Upper lobe of left lung (tissue), 6 donors: Measurements from ENCODE around the gene SEMA5A. TPM values are rescaled to one million over a fixed set of nuclear protein-coding genes. Genes with fewer than 3 reads are reported as not detected.
A peak's percentile ranks its signal among the peaks of the same experiment; 100 is the strongest.
"Not testable (repeated sequence)": the region's sequence is repeated elsewhere in the genome, so short reads cannot be mapped to it uniquely, and the experiment has no call there.

ENCODE experiments used
- ATAC-seq, 2 donors: fragments of 200-7000 bp; cut with Tn5 transposase; one replicate each; pipeline ENCODE4 v1.9.1; 2022; ENCODE audit warnings: mild to moderate bottlenecking in 2 of 2, moderate library complexity in 2 of 2; ENCODE audit not compliant: low FRiP score in 2 of 2
- DNase-seq, 2 donors: peaks; one replicate each; pipeline ENCODE4 v3.0.0-alpha.2; 2019 to 2020
- H3K27ac ChIP-seq, 4 donors: fragments of 200-600 bp; sonication (generic); one replicate each; pipeline ENCODE4 v1.5.1; 2016 to 2019
- H3K27me3 ChIP-seq, 4 donors: fragments of 200-600 bp; sonication (generic); one replicate each; pipeline ENCODE4 v1.5.1; 2017 to 2019
- H3K36me3 ChIP-seq, 4 donors: fragments of 200-600 bp; sonication (generic); one replicate each; pipeline ENCODE4 v1.5.1; 2016 to 2019
- H3K4me1 ChIP-seq, 4 donors: fragments of 200-600 bp; sonication (generic); one replicate each; pipeline ENCODE4 v1.5.1; 2018 to 2019
- H3K4me3 ChIP-seq, 4 donors: fragments of 200-600 bp; sonication (generic); one replicate each; pipeline ENCODE4 v1.5.1; 2017 to 2019; ENCODE audit warnings: mild to moderate bottlenecking in 2 of 4, moderate library complexity in 1 of 4
- H3K9me3 ChIP-seq, 4 donors: fragments of 200-600 bp; sonication (generic); one replicate each; pipeline ENCODE4 v1.5.1; 2018 to 2019
- EP300 ChIP-seq, 4 donors: sonication (generic); formaldehyde crosslinking; IDR thresholded peaks; one replicate each; pipeline ENCODE4 v1.5.1; 2017; ENCODE audit warnings: antibody characterized with exemption in 4 of 4, control low read depth in 2 of 4
- POLR2A ChIP-seq, 4 donors: fragments of 450-650 bp; IDR thresholded peaks; one replicate each; pipeline ENCODE4 v1.5.1; 2016 to 2017; ENCODE audit warnings: antibody characterized with exemption in 4 of 4, mild to moderate bottlenecking in 2 of 4
- POLR2AphosphoS5 ChIP-seq, 2 donors: sonication (generic); formaldehyde crosslinking; IDR thresholded peaks; one replicate each; pipeline ENCODE4 v1.5.1; 2017; ENCODE audit warnings: antibody characterized with exemption in 2 of 2
- WGBS, 2 donors: methylation state at CpG; one replicate each; pipeline ENCODE4 v1.1.5; 2017 to 2018; 5-methylcytosine and 5-hydroxymethylcytosine counted together
- total RNA-seq, 6 donors: library from RNA; depleted of rRNA in 4 of 6; stranded (reverse); fragments of >200 nt in 4 of 6; gene quantifications; one replicate each; pipeline versions ENCODE4 v1.1.0 to v1.2.1, GENCODE V29; 2016 to 2021
- TF ChIP-seq, protein P1 (sequence below), 6 experiments: fragments of 450-650 bp in 4 of 6; fragments of 200-600 bp in 2 of 6; sonication (generic) in 2 of 6; IDR thresholded peaks; one replicate each; pipeline ENCODE4 v1.5.1; 2016 to 2019; ENCODE audit warnings: antibody characterized with exemption in 6 of 6
- donor health status: DM: no; HTN: no; CAD: no; lungs with moderate emphysema.
- donor health status: DM: no; HTN: yes; CAD: no; lungs with severe emphysema.

The SEMA5A gene
- total RNA-seq, 6 donors from 2014 or later = 5.2 to 40.5 (median 27.5) TPM

DNA sequence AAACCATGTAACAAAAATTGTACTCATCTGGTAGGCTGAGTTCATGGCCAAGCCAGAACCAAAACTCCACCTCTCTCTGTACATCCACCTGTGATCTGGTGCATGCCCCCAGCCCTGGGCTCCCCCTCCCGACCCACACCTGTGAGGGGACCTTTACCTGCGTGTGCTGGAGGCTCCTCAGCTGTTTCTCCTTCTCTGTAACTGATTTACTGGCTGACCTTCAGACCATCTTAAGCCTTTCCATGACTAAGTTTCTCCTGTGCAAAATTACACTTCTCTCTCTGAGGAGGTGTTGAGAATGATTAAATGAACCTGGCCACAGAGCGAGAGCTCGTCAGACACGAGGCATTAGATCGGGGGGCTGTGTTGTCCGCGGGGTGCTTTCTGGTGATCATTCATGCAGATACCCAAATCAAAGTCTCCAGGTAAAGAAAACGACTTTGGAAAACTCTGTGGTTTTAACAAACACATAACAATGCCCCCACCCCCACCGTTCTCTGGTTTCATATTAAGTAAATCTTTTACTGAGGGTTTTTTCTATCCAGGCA, 136.4 kb downstream of the SEMA5A start:
- Histone ChIP-seq H3K9me3 (no peaks in the 10 kb centered on the region), H3K27ac (no peak overlapping the region), H3K36me3 (no peaks in the 10 kb centered on the region), H3K4me1 (no peaks in the 10 kb centered on the region), H3K27me3 (no peaks in the 10 kb centered on the region), H3K4me3 (no peak overlapping the region)
- no peak for ATAC-seq
- no peak for TF ChIP-seq EP300 (IDR thresholded peaks at IDR 0.05)
- TF ChIP-seq POLR2A (IDR thresholded peaks at IDR 0.05) = no peak
- TF ChIP-seq POLR2AphosphoS5 (IDR thresholded peaks at IDR 0.05) = no peak
- TF ChIP-seq, protein P1, sequence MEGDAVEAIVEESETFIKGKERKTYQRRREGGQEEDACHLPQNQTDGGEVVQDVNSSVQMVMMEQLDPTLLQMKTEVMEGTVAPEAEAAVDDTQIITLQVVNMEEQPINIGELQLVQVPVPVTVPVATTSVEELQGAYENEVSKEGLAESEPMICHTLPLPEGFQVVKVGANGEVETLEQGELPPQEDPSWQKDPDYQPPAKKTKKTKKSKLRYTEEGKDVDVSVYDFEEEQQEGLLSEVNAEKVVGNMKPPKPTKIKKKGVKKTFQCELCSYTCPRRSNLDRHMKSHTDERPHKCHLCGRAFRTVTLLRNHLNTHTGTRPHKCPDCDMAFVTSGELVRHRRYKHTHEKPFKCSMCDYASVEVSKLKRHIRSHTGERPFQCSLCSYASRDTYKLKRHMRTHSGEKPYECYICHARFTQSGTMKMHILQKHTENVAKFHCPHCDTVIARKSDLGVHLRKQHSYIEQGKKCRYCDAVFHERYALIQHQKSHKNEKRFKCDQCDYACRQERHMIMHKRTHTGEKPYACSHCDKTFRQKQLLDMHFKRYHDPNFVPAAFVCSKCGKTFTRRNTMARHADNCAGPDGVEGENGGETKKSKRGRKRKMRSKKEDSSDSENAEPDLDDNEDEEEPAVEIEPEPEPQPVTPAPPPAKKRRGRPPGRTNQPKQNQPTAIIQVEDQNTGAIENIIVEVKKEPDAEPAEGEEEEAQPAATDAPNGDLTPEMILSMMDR (IDR thresholded peaks at IDR 0.05) = no peak
- DNase-seq = no peak
- WGBS, 2 donors = 65 to 67% methylated on average over 10 of the region's 10 CpGs

DNA sequence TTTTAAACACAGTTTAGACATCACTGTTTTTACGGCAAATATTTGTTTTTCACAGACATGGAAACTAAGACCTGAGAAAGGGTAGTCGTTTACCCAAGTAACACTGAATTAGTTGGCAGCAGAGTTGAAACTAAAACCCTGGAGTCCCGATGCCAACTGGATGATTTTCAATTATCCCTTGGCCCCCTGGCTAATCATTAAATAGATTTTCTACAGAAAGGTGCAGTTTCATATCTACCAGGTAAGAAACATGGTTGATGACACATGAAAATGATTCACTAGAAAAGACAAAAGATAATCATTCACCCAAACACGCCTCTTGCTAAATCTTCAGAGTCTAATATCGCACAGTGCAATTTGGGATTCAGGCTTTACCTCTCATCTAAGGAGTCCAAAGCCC, 136.9 kb downstream of the SEMA5A start:
- H3K9me3 ChIP-seq = no peaks in the 10 kb centered on the region
- WGBS, 2 donors = 79 to 80% methylated on average over 5 of the region's 5 CpGs
- ATAC-seq (no peak), DNase-seq (no peak)
- no peaks in the 10 kb centered on the region for H3K27me3 ChIP-seq
- no peak for TF ChIP-seq POLR2A (IDR thresholded peaks at IDR 0.05)
- TF ChIP-seq POLR2AphosphoS5 (IDR thresholded peaks at IDR 0.05) = no peak
- H3K27ac ChIP-seq = no peak overlapping the region
- H3K36me3 ChIP-seq = no peaks in the 10 kb centered on the region
- no peak overlapping the region for H3K4me3 ChIP-seq
- no peaks in the 10 kb centered on the region for H3K4me1 ChIP-seq

DNA sequence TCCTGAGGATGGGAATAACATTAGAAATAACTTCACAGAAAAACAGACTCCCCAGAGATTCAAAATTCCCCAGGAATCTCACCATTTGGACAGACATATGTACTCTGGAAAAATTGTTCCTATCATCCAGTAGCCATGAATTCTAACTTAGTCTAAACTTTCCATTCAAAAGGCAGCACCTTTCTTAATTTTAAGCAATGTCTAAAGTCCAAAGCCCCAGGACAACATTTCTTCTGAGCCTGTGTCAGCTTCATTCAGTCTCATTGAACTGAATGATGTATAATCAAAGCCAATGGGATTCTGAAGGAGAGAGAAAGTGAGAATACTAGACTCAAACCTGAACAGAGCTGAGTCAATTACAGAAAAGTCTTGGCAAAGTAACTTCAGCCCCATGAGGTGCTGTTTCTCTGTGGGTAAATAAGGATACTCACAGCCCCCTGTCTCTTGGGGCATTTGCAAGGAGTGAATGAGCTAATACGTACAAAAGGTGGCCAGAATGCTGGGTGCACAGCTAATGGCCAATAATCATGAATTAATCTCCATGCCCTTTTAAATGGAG, 140.6 kb downstream of the SEMA5A start:
- Histone ChIP-seq H3K27me3 (no peaks in the 10 kb centered on the region), H3K36me3 (no peaks in the 10 kb centered on the region), H3K4me1 (no peaks in the 10 kb centered on the region), H3K27ac (no peak overlapping the region), H3K9me3 (no peaks in the 10 kb centered on the region), H3K4me3 (no peak overlapping the region)
- ATAC-seq = no peak
- 80 to 82% methylated on average over 1 of the region's 1 CpG for WGBS, 2 donors
- no peak for TF ChIP-seq POLR2A (IDR thresholded peaks at IDR 0.05)
- DNase-seq = no peak

DNA sequence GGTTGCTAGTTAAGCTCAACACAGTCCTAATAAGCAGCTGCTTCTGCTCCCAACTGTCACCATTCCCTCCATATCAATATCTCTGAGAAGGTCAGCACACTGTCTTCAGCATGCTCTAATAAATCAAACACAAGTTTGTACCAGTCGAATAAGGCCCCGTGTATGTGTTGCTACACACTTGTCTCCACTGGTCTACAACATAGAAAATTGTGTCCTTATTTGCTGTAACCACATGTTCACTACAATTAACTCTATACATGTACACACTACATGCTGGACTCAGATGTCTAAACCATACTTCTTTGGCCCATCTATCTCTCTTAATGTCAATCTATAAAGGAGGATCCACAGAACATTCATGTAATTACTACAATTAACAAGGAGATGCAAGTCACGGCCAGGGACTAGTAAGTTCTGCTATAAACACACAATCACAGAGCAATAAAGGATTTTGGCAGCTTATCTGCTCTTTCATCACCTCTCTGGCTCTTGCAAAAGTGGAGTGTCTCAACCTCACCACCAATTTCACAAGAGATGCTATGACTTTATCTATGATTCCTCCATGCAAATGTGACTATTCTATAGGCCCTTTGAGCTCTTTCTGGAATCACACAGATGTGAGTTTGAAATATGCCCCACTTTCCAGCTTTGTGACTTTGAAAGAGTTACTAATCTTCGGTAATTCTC, 143.9 kb downstream of the SEMA5A start:
- Histone ChIP-seq H3K27me3 (no peaks in the 10 kb centered on the region), H3K27ac (no peak overlapping the region), H3K4me1 (no peaks in the 10 kb centered on the region), H3K9me3 (no peaks in the 10 kb centered on the region), H3K4me3 (no peak overlapping the region), H3K36me3 (no peaks in the 10 kb centered on the region)
- no peak for DNase-seq
- TF ChIP-seq, protein P1 (IDR thresholded peaks at IDR 0.05) = no peak
- no peak for TF ChIP-seq EP300 (IDR thresholded peaks at IDR 0.05)
- TF ChIP-seq POLR2AphosphoS5 (IDR thresholded peaks at IDR 0.05) = peak in 1 of 2 donors; percentile 21
- no peak for TF ChIP-seq POLR2A (IDR thresholded peaks at IDR 0.05)
- ATAC-seq = no peak
- 66 to 76% methylated on average over 4 of the region's 4 CpGs for WGBS, 2 donors

DNA sequence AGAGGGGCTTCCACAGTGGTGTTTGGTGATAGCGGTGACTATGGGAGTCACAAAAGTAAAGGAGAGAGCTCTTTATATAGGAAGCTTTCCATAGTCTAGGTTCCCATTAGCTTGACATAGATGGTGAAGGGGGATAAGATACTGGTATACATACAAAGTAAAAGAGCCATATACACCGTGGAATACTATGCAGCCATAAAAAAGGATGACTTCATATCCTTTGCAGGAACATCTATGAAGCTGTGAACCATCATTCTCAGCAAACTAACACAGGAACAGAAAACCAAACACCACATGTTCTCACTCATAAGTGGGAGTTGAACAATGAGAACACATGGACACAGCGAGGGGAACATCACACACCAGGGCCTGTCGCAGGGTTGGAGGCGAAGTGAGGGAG, 146.1 kb downstream of the SEMA5A start:
- not testable (repeated sequence) for H3K27me3 ChIP-seq, DNase-seq, ATAC-seq, H3K4me1 ChIP-seq, H3K36me3 ChIP-seq, H3K4me3 ChIP-seq, H3K9me3 ChIP-seq, H3K27ac ChIP-seq
- WGBS, 2 donors = 78 to 95% methylated on average over 5 of the region's 5 CpGs

DNA sequence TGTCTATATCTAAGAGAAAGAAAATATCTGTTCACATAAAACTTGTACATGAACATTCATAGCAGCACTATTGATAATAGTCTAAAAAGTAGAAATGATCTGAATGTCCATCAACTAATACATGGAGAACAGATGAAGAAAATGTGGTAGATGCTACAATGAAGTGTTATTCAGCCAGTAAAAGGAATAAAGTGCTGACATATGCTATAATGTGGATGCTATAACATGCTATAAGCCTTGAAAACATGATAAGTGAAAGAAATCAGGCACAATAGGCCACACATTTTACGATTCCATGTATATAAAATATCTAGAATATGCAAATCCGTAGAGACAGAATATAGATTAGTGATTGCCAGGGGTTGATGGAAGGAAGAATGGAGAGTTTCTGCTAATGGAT, 146.8 kb downstream of the SEMA5A start:
- H3K27me3 ChIP-seq = no peaks in the 10 kb centered on the region
- H3K9me3 ChIP-seq = no peaks in the 10 kb centered on the region
- H3K4me3 ChIP-seq = no peak overlapping the region
- H3K27ac ChIP-seq = no peak overlapping the region
- no peak for DNase-seq
- WGBS, 2 donors = 81 to 87% methylated on average over 2 of the region's 2 CpGs
- H3K36me3 ChIP-seq = no peaks in the 10 kb centered on the region
- no peaks in the 10 kb centered on the region for H3K4me1 ChIP-seq
- no peak for ATAC-seq
- TF ChIP-seq POLR2AphosphoS5 (IDR thresholded peaks at IDR 0.05) = no peak
- no peak for TF ChIP-seq POLR2A (IDR thresholded peaks at IDR 0.05)
- TF ChIP-seq, protein P1 (IDR thresholded peaks at IDR 0.05) = no peak
- no peak for TF ChIP-seq EP300 (IDR thresholded peaks at IDR 0.05)
